Natural killer cell (primary cell): Measurements from ENCODE around the gene MKKS. TPM values are rescaled to one million over a fixed set of nuclear protein-coding genes. Genes with fewer than 3 reads are reported as not detected.

Experiments
- ATAC-seq, 3 donors: fragments of 150-1000 bp in 2 of 3; fragments of 200-7000 bp in 1 of 3; cut with Tn5 transposase; 1 replicate in 1 of 3; 2 replicates in 2 of 3; pipeline ENCODE4 v1.10.0; 2021; ENCODE audit warnings: mild to moderate bottlenecking in 2 of 3, moderate library complexity in 2 of 3
- DNase-seq, 2 donors: peaks; one replicate each; pipeline versions ENCODE4 v3.0.0 to v3.0.0-alpha.2; 2013 to 2021; ENCODE audit warnings: mixed read lengths in 1 of 2
- H3K27ac ChIP-seq: one replicate; pipeline ENCODE4 v1.5.1; 2013; ENCODE audit warnings: mild to moderate bottlenecking, low read length
- H3K27me3 ChIP-seq: one replicate; pipeline ENCODE4 v1.6.1; 2013; ENCODE audit warnings: low read length; ENCODE audit not compliant: control insufficient read depth, insufficient read depth
- H3K36me3 ChIP-seq: one replicate; pipeline ENCODE4 v1.6.1; 2013; ENCODE audit warnings: low read length; ENCODE audit not compliant: control insufficient read depth, insufficient read depth
- H3K4me1 ChIP-seq: one replicate; pipeline ENCODE4 v1.6.1; 2013; ENCODE audit warnings: low read length; ENCODE audit not compliant: control insufficient read depth, insufficient read depth
- H3K4me3 ChIP-seq: one replicate; pipeline ENCODE4 v1.5.1; 2013; ENCODE audit warnings: low read length
- H3K9me3 ChIP-seq: one replicate; pipeline ENCODE4 v1.6.1; 2013; ENCODE audit warnings: low read length; ENCODE audit not compliant: control insufficient read depth, insufficient read depth
- H3K27ac Mint-ChIP-seq, 2 donors: one replicate each; pipeline ENCODE4 v1.8.0; 2022; ENCODE audit warnings: mild to moderate bottlenecking in 2 of 2, mixed read lengths in 2 of 2, moderate library complexity in 1 of 2
- H3K27me3 Mint-ChIP-seq, 2 donors: one replicate each; pipeline ENCODE4 v1.8.0; 2022; ENCODE audit warnings: low read depth in 2 of 2, mixed read lengths in 2 of 2
- H3K36me3 Mint-ChIP-seq: one replicate; pipeline ENCODE4 v1.8.0; 2022; ENCODE audit warnings: mixed read lengths
- H3K4me1 Mint-ChIP-seq, 2 donors: one replicate each; pipeline ENCODE4 v1.8.0; 2022; ENCODE audit warnings: mixed read lengths in 2 of 2
- H3K4me3 Mint-ChIP-seq: one replicate; pipeline ENCODE4 v1.8.0; 2022; ENCODE audit warnings: mild to moderate bottlenecking, moderate library complexity, mixed read lengths
- H3K9me3 Mint-ChIP-seq, 2 donors: one replicate each; pipeline ENCODE4 v1.8.0; 2022; ENCODE audit warnings: mixed read lengths in 2 of 2
- CTCF ChIP-seq: fragments of 200-600 bp; IDR thresholded peaks from one replicate; pipeline ENCODE4 v1.8.0; 2022; ENCODE audit warnings: antibody characterized with exemption
- WGBS: methylation state at CpG from one replicate; pipeline ENCODE4 v1.1.7; 2013; ENCODE audit warnings: missing lambda C conversion rate; ENCODE audit not compliant: insufficient coverage; 5-methylcytosine and 5-hydroxymethylcytosine counted together
- intact Hi-C: fragments of 100-400 bp; cut with micrococcal nuclease; formaldehyde crosslinking; loops from one replicate; pipeline ENCODE4 v1.14.2; 2022
- total RNA-seq, 4 donors: library from RNA; stranded (reverse); fragments of 120-200 nt in 1 of 4; gene quantifications; one replicate each; pipeline versions ENCODE4 v1.2.3 to v1.2.4, GENCODE V29; 2013 to 2022

The MKKS gene
- total RNA-seq, 3 donors from 2014 or later (not counting 1 experiment from before 2014, with no cell fraction given) = 3.5 to 6.2 (median 3.6) TPM

GRCh38 chr20:10381477-10381876 is 52.5 kb downstream of the MKKS start:
- Mint-ChIP-seq H3K9me3 (no peaks in the 10 kb centered on the region), H3K4me1 (no peaks in the 10 kb centered on the region), H3K4me3 (no peak overlapping the region), H3K27ac (no peak overlapping the region), H3K27me3 (peaks cover 6 to 34% of the 10 kb centered on the region in 2 donors), H3K36me3 (no peaks in the 10 kb centered on the region)
- ATAC-seq (no peak), DNase-seq (peak in 1 of 2 donors; percentile 10)
- TF ChIP-seq CTCF = peak; percentile 20
- H3K36me3 ChIP-seq = no peaks in the 10 kb centered on the region
- no peaks in the 10 kb centered on the region for H3K27me3 ChIP-seq
- no peaks in the 10 kb centered on the region for H3K9me3 ChIP-seq
- H3K4me1 ChIP-seq = no peaks in the 10 kb centered on the region
- WGBS = 100% methylated on average over 1 of the region's 2 CpGs
- intact Hi-C loops = loop anchor here (1.0 kb wide), 1 partner anchor 403 kb away; no protein-coding TSS in a partner anchor
- no peak overlapping the region for H3K27ac ChIP-seq
- no peak overlapping the region for H3K4me3 ChIP-seq

GRCh38 chr20:10379761-10380160 is 54.3 kb downstream of the MKKS start:
- H3K27ac ChIP-seq = no peak overlapping the region
- no peaks in the 10 kb centered on the region for H3K9me3 Mint-ChIP-seq
- no peaks in the 10 kb centered on the region for H3K36me3 ChIP-seq
- no peaks in the 10 kb centered on the region for H3K27me3 ChIP-seq
- H3K4me3 Mint-ChIP-seq = no peak overlapping the region
- intact Hi-C loops = no loop called here
- H3K27ac Mint-ChIP-seq = no peak overlapping the region
- H3K4me1 ChIP-seq = no peaks in the 10 kb centered on the region
- no peaks in the 10 kb centered on the region for H3K4me1 Mint-ChIP-seq
- ATAC-seq (no peak), DNase-seq (no peak)
- TF ChIP-seq CTCF = no peak
- H3K36me3 Mint-ChIP-seq = no peaks in the 10 kb centered on the region
- 93% methylated on average over 3 of the region's 7 CpGs for WGBS
- no peaks in the 10 kb centered on the region for H3K9me3 ChIP-seq
- H3K4me3 ChIP-seq = no peak overlapping the region
- peaks cover 9 to 33% of the 10 kb centered on the region in 2 donors for H3K27me3 Mint-ChIP-seq

GRCh38 chr20:10376270-10377075 is 57.5 kb downstream of the MKKS start:
- intact Hi-C loops = no loop called here
- WGBS = 91% methylated on average over 6 of the region's 6 CpGs

More at GRCh38 chr20:10376270-10377075, 57.5 kb downstream of the MKKS start:
- TF ChIP-seq CTCF = no peak
- Histone ChIP-seq H3K9me3 (no peaks in the 10 kb centered on the region), H3K4me3 (no peak overlapping the region), H3K36me3 (no peaks in the 10 kb centered on the region), H3K4me1 (no peaks in the 10 kb centered on the region), H3K27ac (no peak overlapping the region), H3K27me3 (no peaks in the 10 kb centered on the region)
- no peaks in the 10 kb centered on the region for H3K9me3 Mint-ChIP-seq
- H3K36me3 Mint-ChIP-seq = no peaks in the 10 kb centered on the region
- no peaks in the 10 kb centered on the region for H3K4me1 Mint-ChIP-seq
- H3K27me3 Mint-ChIP-seq = peaks cover 11 to 42% of the 10 kb centered on the region in 2 donors
- H3K27ac Mint-ChIP-seq = no peak overlapping the region
- DNase-seq = no peak
- H3K4me3 Mint-ChIP-seq = no peak overlapping the region
- ATAC-seq = no peak
